Measurements from ENCODE around the gene ERC1. TPM values are rescaled to one million over a fixed set of nuclear protein-coding genes. Genes with fewer than 3 reads are reported as not detected.

ERC1 gene
- total and polyA plus RNA-seq, 9 of the 15 experiments (the other 6 are each of a cell fraction or from before 2014, with no cell fraction given): 0.74 to 11.8 (median 4.8) TPM

DNA sequence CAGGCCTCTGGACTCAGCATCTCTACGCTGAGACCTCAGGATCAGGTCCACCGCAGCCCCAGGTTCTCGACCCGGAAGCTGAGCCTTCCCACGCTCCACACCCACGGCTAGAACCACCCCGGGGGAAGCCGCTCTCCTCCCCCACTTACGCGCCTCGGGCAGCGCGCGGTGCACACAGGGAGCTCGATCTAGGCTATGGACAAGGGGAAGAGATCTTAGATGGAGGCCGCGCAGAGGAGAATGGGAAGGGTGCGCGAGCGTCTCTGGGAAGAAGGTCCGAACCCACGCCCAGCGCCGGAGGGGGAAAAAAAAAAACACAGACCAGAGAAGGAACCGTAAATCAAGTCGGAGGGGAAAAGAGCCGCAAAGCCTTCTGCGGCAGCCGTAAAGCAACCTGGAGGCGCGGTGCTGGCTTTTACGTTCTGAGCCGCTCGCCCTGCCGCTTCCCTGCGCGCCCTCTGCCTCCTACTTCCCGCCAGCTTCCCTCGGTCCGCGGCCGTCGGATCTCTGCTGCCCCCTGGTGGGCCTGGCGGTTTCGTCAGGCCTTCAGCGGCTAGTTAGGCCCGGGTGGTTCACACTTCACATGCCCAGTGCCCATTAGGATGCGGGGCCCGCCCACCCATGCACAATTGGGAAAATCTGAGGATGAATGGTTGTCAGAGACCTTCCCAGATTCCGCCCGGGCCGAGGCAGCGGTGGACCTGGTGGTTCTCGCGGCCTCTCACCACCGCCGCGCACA, 41.4 kb upstream of the ERC1 start, which contains the start of gene RAD52 (continued):
- TF ChIP-seq, protein P1, sequence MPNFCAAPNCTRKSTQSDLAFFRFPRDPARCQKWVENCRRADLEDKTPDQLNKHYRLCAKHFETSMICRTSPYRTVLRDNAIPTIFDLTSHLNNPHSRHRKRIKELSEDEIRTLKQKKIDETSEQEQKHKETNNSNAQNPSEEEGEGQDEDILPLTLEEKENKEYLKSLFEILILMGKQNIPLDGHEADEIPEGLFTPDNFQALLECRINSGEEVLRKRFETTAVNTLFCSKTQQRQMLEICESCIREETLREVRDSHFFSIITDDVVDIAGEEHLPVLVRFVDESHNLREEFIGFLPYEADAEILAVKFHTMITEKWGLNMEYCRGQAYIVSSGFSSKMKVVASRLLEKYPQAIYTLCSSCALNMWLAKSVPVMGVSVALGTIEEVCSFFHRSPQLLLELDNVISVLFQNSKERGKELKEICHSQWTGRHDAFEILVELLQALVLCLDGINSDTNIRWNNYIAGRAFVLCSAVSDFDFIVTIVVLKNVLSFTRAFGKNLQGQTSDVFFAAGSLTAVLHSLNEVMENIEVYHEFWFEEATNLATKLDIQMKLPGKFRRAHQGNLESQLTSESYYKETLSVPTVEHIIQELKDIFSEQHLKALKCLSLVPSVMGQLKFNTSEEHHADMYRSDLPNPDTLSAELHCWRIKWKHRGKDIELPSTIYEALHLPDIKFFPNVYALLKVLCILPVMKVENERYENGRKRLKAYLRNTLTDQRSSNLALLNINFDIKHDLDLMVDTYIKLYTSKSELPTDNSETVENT (CRISPR knock-in tag; IDR thresholded peaks at IDR 0.05): no peak
- TF ChIP-seq HDAC3 (IDR thresholded peaks at IDR 0.05; ENCODE audit: borderline replicate concordance, partially characterized antibody) (no peak), NFXL1 (CRISPR knock-in tag; IDR thresholded peaks at IDR 0.05) (no peak), MYNN (IDR thresholded peaks at IDR 0.05) (peak; percentile 24; the same call in 1 of the 2 replicates), MYNN (CRISPR knock-in tag; IDR thresholded peaks at IDR 0.05) (no peak), MYC (IDR thresholded peaks at IDR 0.05; ENCODE audit: low read depth, low read length) (peak; percentile 35; the same call in 1 of the 2 replicates), MYC (CRISPR knock-in tag; IDR thresholded peaks at IDR 0.05; ENCODE audit: borderline replicate concordance, low read depth) (no peak), PCBP2 (IDR thresholded peaks at IDR 0.05; ENCODE audit: low read depth, low read length, poor library complexity, severe bottlenecking) (no peak), CBFA2T2 (conservative IDR thresholded peaks at IDR 0.05) (no peak), U2AF1 (optimal IDR thresholded peaks at IDR 0.05; ENCODE audit: low read depth, low read length) (no peak), FOXJ2 (tag; IDR thresholded peaks at IDR 0.05) (0 out of 2 replicates have a peak, but pooled peaks have one; percentile 44), SREBF2 (CRISPR knock-in tag; IDR thresholded peaks at IDR 0.05) (0 out of 2 replicates have a peak, but pooled peaks have one; percentile 29), ATF7 (IDR thresholded peaks at IDR 0.05) (peak; percentile 72), TEAD2 (tag; IDR thresholded peaks at IDR 0.05) (no peak), SPI1 (IDR thresholded peaks at IDR 0.05; ENCODE audit: borderline replicate concordance, low read depth, low read length) (0 out of 2 replicates have a peak, but pooled peaks have one; percentile 22)
- TF ChIP-seq, protein P2, sequence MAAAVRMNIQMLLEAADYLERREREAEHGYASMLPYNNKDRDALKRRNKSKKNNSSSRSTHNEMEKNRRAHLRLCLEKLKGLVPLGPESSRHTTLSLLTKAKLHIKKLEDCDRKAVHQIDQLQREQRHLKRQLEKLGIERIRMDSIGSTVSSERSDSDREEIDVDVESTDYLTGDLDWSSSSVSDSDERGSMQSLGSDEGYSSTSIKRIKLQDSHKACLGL (CRISPR knock-in tag; IDR thresholded peaks at IDR 0.05; ENCODE audit: borderline replicate concordance, poor library complexity, severe bottlenecking): no peak
- TF ChIP-seq, protein P3, sequence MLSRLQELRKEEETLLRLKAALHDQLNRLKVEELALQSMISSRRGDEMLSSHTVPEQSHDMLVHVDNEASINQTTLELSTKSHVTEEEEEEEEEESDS (CRISPR knock-in tag; IDR thresholded peaks at IDR 0.05): no peak
- TF ChIP-seq, protein P4, sequence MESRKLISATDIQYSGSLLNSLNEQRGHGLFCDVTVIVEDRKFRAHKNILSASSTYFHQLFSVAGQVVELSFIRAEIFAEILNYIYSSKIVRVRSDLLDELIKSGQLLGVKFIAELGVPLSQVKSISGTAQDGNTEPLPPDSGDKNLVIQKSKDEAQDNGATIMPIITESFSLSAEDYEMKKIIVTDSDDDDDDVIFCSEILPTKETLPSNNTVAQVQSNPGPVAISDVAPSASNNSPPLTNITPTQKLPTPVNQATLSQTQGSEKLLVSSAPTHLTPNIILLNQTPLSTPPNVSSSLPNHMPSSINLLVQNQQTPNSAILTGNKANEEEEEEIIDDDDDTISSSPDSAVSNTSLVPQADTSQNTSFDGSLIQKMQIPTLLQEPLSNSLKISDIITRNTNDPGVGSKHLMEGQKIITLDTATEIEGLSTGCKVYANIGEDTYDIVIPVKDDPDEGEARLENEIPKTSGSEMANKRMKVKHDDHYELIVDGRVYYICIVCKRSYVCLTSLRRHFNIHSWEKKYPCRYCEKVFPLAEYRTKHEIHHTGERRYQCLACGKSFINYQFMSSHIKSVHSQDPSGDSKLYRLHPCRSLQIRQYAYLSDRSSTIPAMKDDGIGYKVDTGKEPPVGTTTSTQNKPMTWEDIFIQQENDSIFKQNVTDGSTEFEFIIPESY (CRISPR knock-in tag; IDR thresholded peaks at IDR 0.05): peak; percentile 100
- TF ChIP-seq, protein P5, sequence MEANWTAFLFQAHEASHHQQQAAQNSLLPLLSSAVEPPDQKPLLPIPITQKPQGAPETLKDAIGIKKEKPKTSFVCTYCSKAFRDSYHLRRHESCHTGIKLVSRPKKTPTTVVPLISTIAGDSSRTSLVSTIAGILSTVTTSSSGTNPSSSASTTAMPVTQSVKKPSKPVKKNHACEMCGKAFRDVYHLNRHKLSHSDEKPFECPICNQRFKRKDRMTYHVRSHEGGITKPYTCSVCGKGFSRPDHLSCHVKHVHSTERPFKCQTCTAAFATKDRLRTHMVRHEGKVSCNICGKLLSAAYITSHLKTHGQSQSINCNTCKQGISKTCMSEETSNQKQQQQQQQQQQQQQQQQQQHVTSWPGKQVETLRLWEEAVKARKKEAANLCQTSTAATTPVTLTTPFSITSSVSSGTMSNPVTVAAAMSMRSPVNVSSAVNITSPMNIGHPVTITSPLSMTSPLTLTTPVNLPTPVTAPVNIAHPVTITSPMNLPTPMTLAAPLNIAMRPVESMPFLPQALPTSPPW (CRISPR knock-in tag; IDR thresholded peaks at IDR 0.05): peak; percentile 71

Measured in K562 (cell line).